Frontal cortex (tissue), 4 donors: ENCODE data around the gene BRICD5. TPM values are rescaled to one million over a fixed set of nuclear protein-coding genes. Genes with fewer than 3 reads are reported as not detected.

ENCODE experiments used
- DNase-seq, 2 donors: peaks; one replicate each; pipeline ENCODE4 v3.0.0; 2012; ENCODE audit warnings: low spot score in 2 of 2
- FAIRE-seq: peaks from 2 replicates; lab custom pipeline; 2012; peaks lifted over from hg19 to GRCh38; lab: Jason Lieb, UNC
- total RNA-seq: library from RNA; depleted of rRNA; stranded (reverse); fragments of >200 nt; gene quantifications from one replicate; pipeline ENCODE4 v1.2.3, GENCODE V29; 2014
- donor health status: control.
- donor health status: control.
- donor health status: control.

The BRICD5 gene
- total RNA-seq, 1 donor from 2014 or later = 4.5 TPM

GRCh38 chr16:2187212-2187611 lies 23.5 kb downstream of the BRICD5 start:
- DNase-seq (no peak), FAIRE-seq (no peak)

GRCh38 chr16:2186505-2186904 lies 24.2 kb downstream of the BRICD5 start:
- FAIRE-seq (no peak), DNase-seq (no peak)

- FAIRE-seq = no peak
Measured at GRCh38 chr16:2186064-2186463, 24.6 kb downstream of the BRICD5 start.

GRCh38 chr16:2184962-2185361 lies 25.7 kb downstream of the BRICD5 start:
- DNase-seq = no peak
- no peak for FAIRE-seq

More at GRCh38 chr16:2186064-2186463, 24.6 kb downstream of the BRICD5 start:
- DNase-seq = no peak

GRCh38 chr16:2184346-2184745 lies 26.3 kb downstream of the BRICD5 start:
- no peak for FAIRE-seq
- no peak for DNase-seq

- no peak for FAIRE-seq
Measured at GRCh38 chr16:2183671-2184070, 27.0 kb downstream of the BRICD5 start.

GRCh38 chr16:2181952-2182351 lies 28.7 kb downstream of the BRICD5 start:
- DNase-seq (no peak), FAIRE-seq (no peak)

More at GRCh38 chr16:2183671-2184070, 27.0 kb downstream of the BRICD5 start:
- DNase-seq = no peak

- DNase-seq (no peak), FAIRE-seq (no peak)
Measured at GRCh38 chr16:2180962-2181923, 29.4 kb downstream of the BRICD5 start.

- DNase-seq (no peak), FAIRE-seq (no peak)
Measured at GRCh38 chr16:2180461-2180860, 30.2 kb downstream of the BRICD5 start.

- no peak for DNase-seq
- no peak for FAIRE-seq
Measured at GRCh38 chr16:2179576-2179975, 31.1 kb downstream of the BRICD5 start.

GRCh38 chr16:2179107-2179501 lies 31.6 kb downstream of the BRICD5 start:
- no peak for DNase-seq
- no peak for FAIRE-seq

GRCh38 chr16:2178321-2179106 lies 32.1 kb downstream of the BRICD5 start:
- no peak for DNase-seq
- no peak for FAIRE-seq

GRCh38 chr16:2177561-2177960 lies 33.1 kb downstream of the BRICD5 start:
- FAIRE-seq (no peak), DNase-seq (no peak)

GRCh38 chr16:2177101-2177500 lies 33.6 kb downstream of the BRICD5 start:
- FAIRE-seq (no peak), DNase-seq (no peak)

- DNase-seq (no peak), FAIRE-seq (no peak)
Measured at GRCh38 chr16:2176047-2176446, 34.6 kb downstream of the BRICD5 start.

GRCh38 chr16:2175454-2175853 lies 35.2 kb downstream of the BRICD5 start:
- FAIRE-seq (no peak), DNase-seq (no peak)

- FAIRE-seq = no peak
- no peak for DNase-seq
Measured at GRCh38 chr16:2174396-2175131, 36.1 kb downstream of the BRICD5 start.

- DNase-seq (no peak), FAIRE-seq (no peak)
Measured at GRCh38 chr16:2173916-2174315, 36.7 kb downstream of the BRICD5 start.

GRCh38 chr16:2173366-2173765 lies 37.3 kb downstream of the BRICD5 start:
- FAIRE-seq (no peak), DNase-seq (no peak)

- no peak for DNase-seq
- no peak for FAIRE-seq
Measured at GRCh38 chr16:2172688-2173335, 37.9 kb downstream of the BRICD5 start.
